ENCODE measurements around the gene CMSS1.
"Not testable (repeated sequence)": the region's sequence is repeated elsewhere in the genome, so short reads cannot be mapped to it uniquely, and the experiment has no call there.

The CMSS1 gene

GRCh38 chr3:100207886-100208285 lies 390.2 kb downstream of the CMSS1 start:
- DNase-seq: no peak

- no peak for DNase-seq
Measured at GRCh38 chr3:100209169-100209568, 391.5 kb downstream of the CMSS1 start.

- DNase-seq: no peak
Measured at GRCh38 chr3:100209948-100210771, 392.5 kb downstream of the CMSS1 start.

GRCh38 chr3:100210772-100211135 lies 393.1 kb downstream of the CMSS1 start:
- DNase-seq: no peak

GRCh38 chr3:100213891-100214573 lies 396.4 kb downstream of the CMSS1 start:
- no peak for DNase-seq

GRCh38 chr3:100214574-100214964 lies 396.9 kb downstream of the CMSS1 start:
- no peak for DNase-seq

- no peak for DNase-seq
Measured at GRCh38 chr3:100216713-100217112, 399.1 kb downstream of the CMSS1 start.

- DNase-seq: no peak
Measured at GRCh38 chr3:100221159-100221558, 403.5 kb downstream of the CMSS1 start.

- DNase-seq: no peak
Measured at GRCh38 chr3:100225193-100225592, 407.5 kb downstream of the CMSS1 start.

GRCh38 chr3:100225883-100226282 lies 408.2 kb downstream of the CMSS1 start:
- DNase-seq: no peak

GRCh38 chr3:100226712-100227429 lies 409.2 kb downstream of the CMSS1 start:
- DNase-seq: no peak

GRCh38 chr3:100227511-100227921 lies 409.9 kb downstream of the CMSS1 start:
- DNase-seq: no peak

- DNase-seq: no peak
Measured at GRCh38 chr3:100228247-100228646, 410.6 kb downstream of the CMSS1 start.

GRCh38 chr3:100229188-100229587 lies 411.5 kb downstream of the CMSS1 start:
- DNase-seq: not testable (repeated sequence)

GRCh38 chr3:100230710-100231109 lies 413.0 kb downstream of the CMSS1 start:
- no peak for DNase-seq
